Measurements from ENCODE around the gene FNDC3B. TPM values are rescaled to one million over a fixed set of nuclear protein-coding genes. Genes with fewer than 3 reads are reported as not detected.

FNDC3B gene
- total and polyA plus RNA-seq, 10 donors: 3.1 to 149 (median 103) TPM

DNA sequence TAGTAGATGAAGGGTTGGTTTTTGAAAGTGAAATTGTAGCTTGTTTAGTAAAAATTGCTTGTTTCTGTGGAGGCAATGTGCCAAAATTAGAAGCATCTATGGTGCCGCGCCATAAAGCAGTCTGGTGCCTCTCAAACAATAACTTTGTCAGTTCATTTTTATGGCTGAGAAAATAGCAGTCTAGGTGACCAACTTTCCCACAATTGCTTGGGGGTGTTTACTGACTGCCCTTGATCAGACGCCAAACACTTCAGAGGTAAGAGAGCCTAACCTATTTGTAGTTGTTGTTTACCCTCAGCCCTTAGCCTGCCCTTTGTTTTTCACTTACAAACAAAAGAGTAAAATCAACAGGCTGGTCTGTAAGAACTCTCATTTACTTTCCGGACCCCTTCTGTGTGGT is 174.5 kb downstream of the FNDC3B start:
- H3K4me1 ChIP-seq: peaks cover 0 to 70% (median 17%) of the 10 kb centered on the region in 6 donors
- WGBS, 5 donors: 73 to 86% (median 85%) methylated on average over 3 to 4 of the region's 4 CpGs
- TF ChIP-seq, protein P1, sequence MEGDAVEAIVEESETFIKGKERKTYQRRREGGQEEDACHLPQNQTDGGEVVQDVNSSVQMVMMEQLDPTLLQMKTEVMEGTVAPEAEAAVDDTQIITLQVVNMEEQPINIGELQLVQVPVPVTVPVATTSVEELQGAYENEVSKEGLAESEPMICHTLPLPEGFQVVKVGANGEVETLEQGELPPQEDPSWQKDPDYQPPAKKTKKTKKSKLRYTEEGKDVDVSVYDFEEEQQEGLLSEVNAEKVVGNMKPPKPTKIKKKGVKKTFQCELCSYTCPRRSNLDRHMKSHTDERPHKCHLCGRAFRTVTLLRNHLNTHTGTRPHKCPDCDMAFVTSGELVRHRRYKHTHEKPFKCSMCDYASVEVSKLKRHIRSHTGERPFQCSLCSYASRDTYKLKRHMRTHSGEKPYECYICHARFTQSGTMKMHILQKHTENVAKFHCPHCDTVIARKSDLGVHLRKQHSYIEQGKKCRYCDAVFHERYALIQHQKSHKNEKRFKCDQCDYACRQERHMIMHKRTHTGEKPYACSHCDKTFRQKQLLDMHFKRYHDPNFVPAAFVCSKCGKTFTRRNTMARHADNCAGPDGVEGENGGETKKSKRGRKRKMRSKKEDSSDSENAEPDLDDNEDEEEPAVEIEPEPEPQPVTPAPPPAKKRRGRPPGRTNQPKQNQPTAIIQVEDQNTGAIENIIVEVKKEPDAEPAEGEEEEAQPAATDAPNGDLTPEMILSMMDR (IDR thresholded peaks at IDR 0.05 in 8 of 11, conservative IDR thresholded peaks at IDR 0.05 in 3 of 11): no peak
- TF ChIP-seq POLR2AphosphoS5 (IDR thresholded peaks at IDR 0.05): no peak
- no peak for TF ChIP-seq POLR2A (IDR thresholded peaks at IDR 0.05)
- no peak overlapping the region for H3K4me3 ChIP-seq
- peaks cover 0 to 7% (median 0%) of the 10 kb centered on the region in 6 donors for H3K36me3 ChIP-seq
- H3K27me3 ChIP-seq (replicated peaks in 1 of 7): no peaks in the 10 kb centered on the region
- intact Hi-C loops (cut with DNase I; ENCODE audit: low total_unique reads): no loop called here
- no peak overlapping the region for H3K27ac ChIP-seq
- H3K9me3 ChIP-seq: no peaks in the 10 kb centered on the region
- no peak for DNase-seq

DNA sequence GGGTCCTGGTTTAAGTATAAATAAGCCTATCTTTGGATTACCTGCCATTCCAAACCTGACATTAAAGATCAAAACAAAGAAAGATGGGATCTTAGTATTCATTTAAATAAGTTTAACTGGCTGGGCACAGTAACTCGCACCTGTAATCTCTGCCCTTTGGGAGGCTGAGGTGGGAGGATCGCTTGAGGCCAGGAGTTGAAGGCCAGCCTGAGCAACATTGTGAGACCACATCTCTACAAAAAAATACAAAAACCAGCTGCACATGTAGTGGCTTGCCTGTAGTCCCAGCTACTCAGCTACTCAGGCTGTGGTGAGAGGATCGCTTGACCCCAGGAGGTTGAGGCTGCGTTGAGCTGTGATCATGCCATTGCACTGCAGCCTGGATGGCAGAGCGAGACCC is 176.9 kb downstream of the FNDC3B start:
- no peak for DNase-seq
- intact Hi-C loops (cut with DNase I; ENCODE audit: low total_unique reads): no loop called here
- Histone ChIP-seq H3K4me3 (no peak overlapping the region), H3K36me3 (no peaks in the 10 kb centered on the region), H3K27me3 (replicated peaks in 1 of 7) (no peaks in the 10 kb centered on the region), H3K27ac (no peak overlapping the region), H3K9me3 (no peaks in the 10 kb centered on the region), H3K4me1 (peaks cover 0 to 82% (median 19%) of the 10 kb centered on the region in 6 donors)
- TF ChIP-seq, protein P1 (IDR thresholded peaks at IDR 0.05 in 8 of 11, conservative IDR thresholded peaks at IDR 0.05 in 3 of 11): no peak
- no peak for TF ChIP-seq POLR2AphosphoS5 (IDR thresholded peaks at IDR 0.05)
- TF ChIP-seq POLR2A (IDR thresholded peaks at IDR 0.05): no peak
- WGBS, 5 donors: 97 to 99% (median 99%) methylated on average over 5 of the region's 5 CpGs

DNA sequence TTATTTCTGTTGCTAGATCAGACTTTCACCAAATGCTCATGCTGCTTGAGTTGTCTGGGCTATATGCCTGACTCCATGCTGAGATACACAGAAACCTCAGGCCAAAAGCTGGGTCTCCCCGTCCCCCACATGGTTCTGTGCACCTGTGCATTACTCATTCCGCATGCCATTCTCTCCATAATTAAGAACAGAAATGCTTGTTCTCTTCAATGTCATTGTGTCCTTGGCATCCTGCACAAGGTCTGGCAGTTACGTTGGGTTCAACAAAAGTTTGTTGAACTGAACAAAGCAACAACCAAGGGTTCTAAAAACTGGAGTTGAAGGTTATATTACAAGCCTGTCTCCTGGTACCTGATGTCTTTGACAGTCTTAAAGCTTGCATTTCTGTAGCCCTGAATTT is 177.5 kb downstream of the FNDC3B start:
- Histone ChIP-seq H3K4me3 (no peak overlapping the region), H3K27ac (no peak overlapping the region), H3K4me1 (peaks cover 0 to 76% (median 22%) of the 10 kb centered on the region in 6 donors), H3K27me3 (replicated peaks in 1 of 7) (no peaks in the 10 kb centered on the region), H3K9me3 (no peaks in the 10 kb centered on the region), H3K36me3 (no peaks in the 10 kb centered on the region)
- no peak for DNase-seq
- 64 to 88% (median 78%) methylated on average over 3 of the region's 3 CpGs for whole genome bisulfite sequencing, 5 donors
- TF ChIP-seq, protein P1 (IDR thresholded peaks at IDR 0.05 in 8 of 11, conservative IDR thresholded peaks at IDR 0.05 in 3 of 11): no peak
- no peak for TF ChIP-seq POLR2A (IDR thresholded peaks at IDR 0.05)
- TF ChIP-seq POLR2AphosphoS5 (IDR thresholded peaks at IDR 0.05): no peak
- intact Hi-C loops (cut with DNase I; ENCODE audit: low total_unique reads): no loop called here

DNA sequence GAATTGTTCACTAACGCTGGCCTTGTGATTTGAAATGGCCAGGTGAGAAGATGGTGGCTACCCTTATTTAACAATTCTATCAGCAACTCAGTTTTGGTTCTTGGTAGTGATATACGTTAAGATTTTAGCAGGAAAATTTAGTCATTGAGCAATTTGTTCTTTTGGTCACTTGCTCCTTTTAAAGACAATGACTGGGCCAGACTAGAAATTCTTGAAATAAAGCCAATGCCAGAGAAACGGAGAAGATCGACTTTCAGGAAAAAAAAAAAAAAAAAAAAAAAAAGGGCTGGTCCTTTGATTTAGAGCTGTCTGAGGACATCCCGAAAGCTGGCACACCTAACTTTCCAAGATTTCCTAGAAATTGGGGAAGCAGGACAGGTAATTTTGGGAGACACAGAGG is 178.5 kb downstream of the FNDC3B start:
- Histone ChIP-seq H3K4me1 (peaks cover 0 to 70% (median 23%) of the 10 kb centered on the region in 6 donors), H3K4me3 (no peak overlapping the region), H3K9me3 (no peaks in the 10 kb centered on the region), H3K27me3 (replicated peaks in 1 of 7) (no peaks in the 10 kb centered on the region), H3K27ac (peak overlapping the region in 1 of 8 donors; percentile 0), H3K36me3 (no peaks in the 10 kb centered on the region)
- TF ChIP-seq POLR2A (IDR thresholded peaks at IDR 0.05): no peak
- TF ChIP-seq, protein P1 (IDR thresholded peaks at IDR 0.05 in 8 of 11, conservative IDR thresholded peaks at IDR 0.05 in 3 of 11): no peak
- TF ChIP-seq POLR2AphosphoS5 (IDR thresholded peaks at IDR 0.05): no peak
- no peak for DNase-seq
- intact Hi-C loops (cut with DNase I; ENCODE audit: low total_unique reads): no loop called here
- WGBS, 5 donors: 57 to 81% (median 61%) methylated on average over 5 of the region's 5 CpGs
